Stimulated activated CD4-positive, alpha-beta T cell treated with anti-CD3 and anti-CD28 coated beads, Interleukin-2, amount 100 ng/mL, for 4 hours (primary cell): ENCODE measurements around the gene CFAP119.
"Not testable (repeated sequence)": the region's sequence is repeated elsewhere in the genome, so short reads cannot be mapped to it uniquely, and the experiment has no call there.

Experiments
- DNase-seq: peaks from one replicate; pipeline ENCODE4 v3.0.0-alpha.2; 2020; ENCODE audit warnings: low read depth

CFAP119 gene

DNA sequence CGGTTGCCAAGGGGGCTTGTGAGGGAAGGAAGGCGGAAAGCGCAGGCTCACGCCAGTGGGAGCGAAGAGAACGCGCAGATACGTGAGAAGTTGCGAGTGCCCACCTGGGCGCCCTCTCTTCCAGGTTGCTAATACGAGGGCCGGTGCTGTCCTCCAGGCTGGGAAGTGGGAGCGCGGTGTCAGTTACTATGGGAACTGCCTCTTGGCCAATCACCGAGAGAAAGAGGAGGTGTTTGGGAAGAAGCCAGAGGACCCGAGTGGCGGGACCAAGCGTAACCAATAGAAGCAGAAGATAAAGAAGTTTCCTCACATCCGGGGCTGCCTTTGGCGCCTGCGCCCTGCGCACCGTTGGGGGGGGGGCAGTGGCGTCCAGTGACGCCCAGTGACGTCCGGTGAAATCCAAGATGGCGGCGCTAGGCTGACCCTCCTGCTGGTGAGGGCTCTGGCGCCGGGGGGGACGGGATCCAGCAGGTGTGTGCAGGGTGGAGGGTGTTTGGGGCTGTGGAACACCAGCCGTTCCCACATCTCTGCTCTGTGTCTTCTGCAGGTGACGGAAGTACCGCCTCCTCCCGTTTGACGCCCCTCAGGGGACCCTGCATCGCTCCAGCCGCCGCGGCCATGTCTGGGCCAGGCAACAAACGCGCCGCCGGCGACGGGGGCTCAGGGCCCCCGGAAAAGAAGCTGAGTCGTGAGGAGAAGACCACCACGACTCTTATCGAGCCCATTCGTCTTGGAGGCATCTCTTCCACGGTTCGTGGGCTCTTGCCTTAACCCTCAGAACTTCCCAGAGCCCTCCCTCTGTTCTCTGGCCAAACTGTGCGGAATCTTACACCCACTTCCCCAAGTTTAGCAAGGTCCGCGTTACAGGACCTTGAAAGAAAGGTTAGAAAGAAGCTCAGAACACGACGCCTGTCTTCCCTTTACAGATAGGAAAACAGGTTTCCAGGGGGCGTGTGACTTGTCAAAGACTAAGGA lies at the start of gene CFAP119, which contains the start of gene RNF40:
TSS of gene CFAP119 (minus strand) at position 135 of the 975 bp plus-strand sequence. CDS start 314 bp downstream, outside the sequence.
TSS of gene RNF40 (plus strand) at position 395 of the 975 bp plus-strand sequence. CDS start at position 619, 224 bp downstream.
- peak; percentile 79 for DNase-seq

DNA sequence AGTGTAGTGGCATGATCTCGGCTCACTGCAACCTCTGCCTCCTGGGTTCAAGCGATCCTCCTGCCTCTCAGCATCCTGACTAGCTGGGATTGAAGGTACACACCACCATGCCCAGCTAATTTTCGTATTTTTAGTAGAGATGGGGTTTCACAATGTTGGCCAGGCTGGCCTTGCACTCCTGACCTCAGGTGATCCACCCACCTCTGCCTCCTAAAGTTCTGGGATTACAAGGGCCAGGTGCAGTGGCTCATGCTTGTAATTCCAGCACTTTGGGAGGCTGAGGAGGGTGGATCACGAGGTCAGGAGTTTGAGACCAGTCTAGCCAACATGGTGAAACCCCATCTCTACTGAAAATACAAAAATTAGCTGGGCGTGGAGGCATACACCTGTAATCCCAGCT lies 47.8 kb upstream of the CFAP119 start:
- DNase-seq: not testable (repeated sequence)

GRCh38 chr16:30808890-30809426 lies 47.1 kb upstream of the CFAP119 start:
- DNase-seq: not testable (repeated sequence)

GRCh38 chr16:30808146-30808545 lies 46.3 kb upstream of the CFAP119 start:
- no peak for DNase-seq

- peak; percentile 24 for DNase-seq
Observed at GRCh38 chr16:30805370-30806169, 43.7 kb upstream of the CFAP119 start.

GRCh38 chr16:30805056-30805369 lies 43.2 kb upstream of the CFAP119 start:
- no peak for DNase-seq

GRCh38 chr16:30802936-30803335 lies 41.1 kb upstream of the CFAP119 start:
- no peak for DNase-seq

DNA sequence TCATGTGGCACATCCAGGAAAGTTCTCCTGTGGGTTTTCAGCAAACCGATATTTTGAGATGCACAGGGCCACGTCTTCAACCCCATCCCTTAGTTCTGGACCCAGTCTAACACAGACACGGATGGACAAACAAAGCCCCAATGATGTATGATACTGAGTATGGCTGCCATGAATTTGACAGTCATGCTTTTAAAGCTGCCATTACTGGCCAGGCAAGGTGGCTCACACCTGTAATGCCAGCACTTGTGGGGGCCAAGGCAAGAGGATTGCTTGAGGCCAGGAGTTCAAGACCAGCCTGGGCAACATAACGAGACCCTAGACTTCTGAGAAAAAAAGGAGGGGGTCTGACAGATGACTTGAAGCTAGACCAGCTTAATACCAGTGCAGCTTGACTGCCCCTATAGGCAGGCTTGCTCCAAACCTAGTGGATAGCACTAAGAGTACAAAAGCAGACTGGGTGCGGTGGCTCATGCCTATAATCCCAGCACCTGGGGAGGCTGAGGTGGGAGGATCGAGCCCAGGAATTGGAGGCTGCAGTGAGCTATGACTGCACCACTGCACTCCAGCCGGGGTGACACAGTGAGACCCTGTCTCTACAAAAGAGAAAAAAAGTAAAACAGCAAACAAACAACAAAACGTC lies 35.9 kb upstream of the CFAP119 start:
- no peak for DNase-seq

DNA sequence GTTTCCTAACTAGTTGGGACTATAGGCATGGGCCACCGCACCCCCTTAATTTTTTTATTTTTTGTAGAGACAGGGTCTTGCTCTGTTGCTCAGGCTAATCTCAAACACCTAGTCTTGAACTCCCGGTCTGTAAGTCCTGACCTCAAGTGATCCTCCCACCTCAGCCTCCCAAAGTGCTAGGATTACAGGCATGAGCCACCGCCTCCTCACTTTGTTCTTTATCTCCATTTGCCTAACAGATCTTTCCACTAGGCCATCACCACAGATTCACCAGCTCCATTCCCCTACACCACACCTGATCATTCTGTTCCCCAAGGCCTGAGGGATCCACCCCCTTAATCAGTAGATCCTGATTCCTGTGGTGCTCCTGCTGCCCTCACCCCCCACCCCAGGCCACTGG lies 32.8 kb upstream of the CFAP119 start:
- no peak for DNase-seq

DNA sequence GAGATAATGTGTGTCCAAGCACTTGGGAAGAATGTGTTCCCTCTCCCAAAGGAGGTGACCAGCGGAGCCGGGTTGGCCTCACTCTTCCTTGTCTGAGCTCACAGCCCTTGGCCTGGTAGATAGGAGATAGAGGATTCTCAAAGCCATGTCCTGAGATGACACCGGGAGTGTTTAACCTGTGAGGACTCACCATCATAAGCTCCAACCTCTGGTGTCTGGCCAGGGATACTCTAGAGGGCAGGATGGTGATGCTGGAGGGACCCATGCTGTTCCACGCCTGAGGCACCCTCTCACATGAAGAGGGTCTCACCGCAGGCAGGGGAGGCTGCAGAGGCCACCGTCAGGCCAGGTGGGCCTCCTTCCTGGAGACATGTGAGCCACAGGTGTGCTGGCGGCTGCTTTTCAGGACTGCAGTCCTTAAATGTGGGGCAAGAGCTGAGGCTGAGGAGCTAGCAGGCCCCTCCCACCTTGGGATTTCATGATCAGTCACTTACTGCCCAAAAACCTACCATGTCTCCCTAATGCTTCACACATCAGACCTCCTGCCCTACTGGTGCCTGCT lies 31.7 kb upstream of the CFAP119 start:
- no peak for DNase-seq

GRCh38 chr16:30787613-30788378 lies 25.9 kb upstream of the CFAP119 start:
- no peak for DNase-seq

DNA sequence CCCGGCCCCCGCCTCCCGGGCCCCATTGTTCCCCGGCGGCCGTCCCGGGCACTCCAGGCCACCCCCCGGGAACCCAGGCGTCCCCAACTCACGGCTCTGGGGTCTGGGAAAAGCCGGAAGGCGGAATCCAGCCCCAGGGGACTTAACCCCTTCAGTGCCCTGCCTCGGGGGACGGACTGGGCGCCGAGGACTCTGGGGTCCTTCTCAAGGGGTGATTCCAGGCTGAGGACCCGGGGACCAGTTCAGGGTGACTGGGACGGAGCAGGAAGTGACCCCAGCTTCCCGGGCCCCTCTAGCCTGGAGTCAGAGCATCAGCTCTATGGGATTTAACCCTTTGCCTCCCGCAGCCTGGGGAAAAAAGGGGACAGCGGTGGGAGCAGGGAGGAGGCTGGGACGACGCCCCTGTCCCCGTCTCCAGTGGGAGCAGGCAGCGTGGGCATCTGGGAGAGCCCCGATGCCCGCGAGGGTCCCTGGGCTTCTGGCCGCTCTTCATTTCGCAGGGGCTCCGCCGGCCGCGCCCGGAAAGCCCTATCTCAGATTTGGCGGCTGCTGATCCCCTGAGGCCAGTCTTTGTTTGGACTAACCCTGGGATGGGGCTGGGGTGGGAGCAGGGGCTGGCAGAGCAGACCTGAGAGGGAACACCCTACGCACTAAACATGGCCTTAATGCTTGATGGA lies 25.2 kb upstream of the CFAP119 start, which contains the start of gene ZNF629:
TSS of gene ZNF629 (minus strand) at position 270 of the 677 bp plus-strand sequence. CDS start 2,723 bp downstream, outside the sequence.
- no peak for DNase-seq

GRCh38 chr16:30786115-30786935 lies 24.5 kb upstream of the CFAP119 start:
- no peak for DNase-seq

DNA sequence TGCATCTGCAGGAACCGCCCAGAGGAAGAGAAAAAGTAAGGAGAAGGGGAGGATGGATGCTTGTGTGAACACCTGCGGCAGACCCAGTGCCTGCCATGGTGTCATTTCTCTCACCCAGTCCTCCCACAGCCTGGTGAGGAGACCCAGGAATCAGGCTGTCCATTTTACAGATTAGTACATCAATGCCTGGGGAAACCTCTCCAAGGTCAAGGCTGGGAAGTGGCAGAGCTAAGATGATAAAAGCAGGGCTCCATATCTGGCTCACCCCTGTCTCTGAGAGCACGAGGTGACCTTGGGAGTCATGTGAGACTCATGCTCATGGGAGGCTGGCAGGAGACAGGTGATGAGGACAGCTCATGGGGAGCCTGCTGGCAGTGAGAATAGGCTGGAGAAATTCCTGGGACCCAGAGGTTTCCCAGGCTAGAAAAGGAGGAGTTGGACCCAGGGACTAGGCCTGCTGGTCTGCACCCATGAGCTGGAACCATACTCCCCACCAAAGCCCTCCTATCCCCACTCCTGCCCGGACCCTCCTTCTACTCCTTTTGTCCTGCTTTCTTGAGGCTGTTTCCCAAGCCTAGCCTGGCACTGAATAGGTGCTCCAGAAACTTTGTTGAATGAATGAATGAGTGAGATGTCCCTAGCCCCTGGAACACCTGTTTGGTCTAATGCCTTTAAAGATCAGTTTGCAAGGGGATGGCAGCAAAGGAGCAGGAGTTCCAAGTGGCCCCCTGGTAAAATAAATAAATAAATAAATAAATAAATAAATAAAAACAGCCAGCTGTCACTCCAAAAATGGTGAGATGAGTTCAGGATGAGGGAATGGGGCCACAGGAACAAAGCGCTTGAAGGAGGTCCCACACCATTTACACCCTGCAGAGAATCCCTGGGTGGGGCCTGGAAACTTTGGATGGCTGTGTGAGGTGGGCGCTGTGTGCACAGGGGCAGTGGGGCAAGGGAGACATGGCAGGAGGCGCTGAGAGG lies 23.6 kb upstream of the CFAP119 start:
- no peak for DNase-seq

GRCh38 chr16:30784215-30784614 lies 22.4 kb upstream of the CFAP119 start:
- DNase-seq: no peak

DNA sequence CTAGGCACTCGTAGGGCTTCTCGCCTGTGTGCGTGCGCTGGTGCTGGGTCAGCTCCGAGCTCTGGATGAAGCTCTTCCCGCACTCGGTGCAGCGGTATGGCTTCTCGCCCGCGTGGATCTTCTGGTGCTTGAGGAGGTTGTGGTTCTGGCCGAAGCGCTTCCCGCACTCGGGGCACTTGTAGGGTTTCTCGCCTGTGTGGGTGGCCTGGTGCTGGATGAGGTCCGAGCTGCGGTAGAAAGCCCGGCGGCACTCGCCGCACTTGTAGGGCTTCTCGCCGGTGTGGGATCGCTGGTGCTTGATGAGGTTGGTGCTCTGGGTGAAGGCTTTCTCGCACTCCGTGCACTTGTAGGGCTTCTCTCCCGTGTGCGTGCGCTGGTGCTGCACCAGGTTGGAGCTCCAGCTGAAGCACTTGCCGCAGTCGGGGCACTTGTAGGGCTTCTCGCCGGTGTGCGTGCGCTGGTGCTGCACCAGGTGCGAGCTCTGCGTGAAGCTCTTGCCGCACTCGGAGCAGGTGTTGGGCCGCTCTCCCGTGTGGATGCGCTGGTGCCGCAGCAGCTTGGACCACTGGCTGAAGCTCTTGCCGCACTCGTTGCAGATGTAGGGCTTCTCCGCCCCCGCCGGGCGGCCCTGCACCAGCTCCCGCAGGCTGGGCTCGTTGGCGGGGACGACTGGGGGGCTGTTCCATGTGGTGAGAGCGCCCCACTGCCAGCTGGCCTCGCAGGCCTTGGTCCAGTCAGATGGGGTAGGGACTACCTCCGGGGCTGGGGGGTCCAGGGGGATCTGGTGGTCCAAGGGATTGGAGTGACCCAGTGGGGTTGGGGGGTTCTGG lies 21.6 kb upstream of the CFAP119 start:
- DNase-seq: no peak
